Panc1 (cell line): Measurements from ENCODE around the gene USP31. TPM values are rescaled to one million over a fixed set of nuclear protein-coding genes. Genes with fewer than 3 reads are reported as not detected.

ENCODE experiments used
- ATAC-seq: fragments of 200-7000 bp; cut with Tn5 transposase; 2 replicates; pipeline ENCODE4 v1.9.1; 2020; ENCODE audit warnings: mild to moderate bottlenecking, moderate library complexity
- BruUV-seq: library from RNA; stranded (reverse); fragments of 400-500 nt; replicated peaks from 2 replicates; lab custom pipeline; 2021; lab: Mats Ljungman, UMichigan
- CTCF ChIA-PET: fragments of 300-600 bp; sonication (Branson Sonifier 250); formaldehyde crosslinking; loops from one replicate; lab custom pipeline; 2022; ENCODE audit warnings: antibody characterized with exemption; lab: Charles Lee
- POLR2A ChIA-PET: fragments of 300-600 bp; sonication (Branson Sonifier 250); formaldehyde crosslinking; loops from one replicate; lab custom pipeline; 2022; ENCODE audit warnings: antibody characterized with exemption; lab: Charles Lee
- DNase-seq: peaks from one replicate; pipeline ENCODE4 v3.0.0-alpha.2; 2010; ENCODE audit warnings: low read depth, low spot score
- H3K27ac ChIP-seq: 2 replicates; pipeline ENCODE4 v1.5.1; 2011; ENCODE audit warnings: mild to moderate bottlenecking, low read length, inconsistent platforms
- H3K27me3 ChIP-seq: fragments of 200-500 bp; sonication (Bioruptor generic); 2 replicates; pipeline ENCODE4 v1.6.0; 2014; ENCODE audit warnings: low read length, inconsistent platforms; ENCODE audit not compliant: control insufficient read depth, insufficient read depth
- H3K36me3 ChIP-seq: fragments of 200-500 bp; sonication (Bioruptor generic); 2 replicates; pipeline ENCODE4 v1.5.1; 2014; ENCODE audit warnings: inconsistent platforms, mild to moderate bottlenecking, low read length, moderate library complexity; ENCODE audit not compliant: control insufficient read depth, insufficient read depth
- H3K4me1 ChIP-seq: 2 replicates; pipeline ENCODE4 v1.5.1; 2011; ENCODE audit warnings: inconsistent platforms, mild to moderate bottlenecking, low read length, moderate library complexity; ENCODE audit not compliant: control insufficient read depth, insufficient read depth
- H3K4me3 ChIP-seq, 2 experiments: 2 replicates each; pipeline ENCODE4 v1.5.1; 2011 to 2012; ENCODE audit warnings: low read depth in 2 of 2, low read length in 2 of 2, mild to moderate bottlenecking in 2 of 2, inconsistent platforms in 1 of 2, moderate library complexity in 1 of 2
- H3K9me3 ChIP-seq: fragments of 200-500 bp; sonication (Bioruptor generic); 2 replicates; pipeline ENCODE4 v1.5.1; 2014; ENCODE audit warnings: low read depth, mild to moderate bottlenecking, inconsistent platforms, low read length, moderate library complexity; ENCODE audit not compliant: control insufficient read depth, insufficient read depth
- CTCF ChIP-seq: fragments of 450-650 bp; IDR thresholded peaks from 2 replicates; pipeline ENCODE4 v1.5.1; 2017; ENCODE audit warnings: mild to moderate bottlenecking
- POLR2AphosphoS5 ChIP-seq: IDR thresholded peaks from 2 replicates; pipeline ENCODE4 v1.6.1; 2012; ENCODE audit warnings: mild to moderate bottlenecking, low read depth, low read length, moderate library complexity
- REST ChIP-seq, 2 experiments: IDR thresholded peaks; 2 replicates each; pipeline ENCODE4 v1.6.1; 2011 to 2012; ENCODE audit warnings: low read depth in 2 of 2, control low read depth in 1 of 2, low read length in 1 of 2, mild to moderate bottlenecking in 1 of 2, moderate library complexity in 1 of 2; ENCODE audit not compliant: insufficient read depth in 1 of 2
- SIN3A ChIP-seq: IDR thresholded peaks from 2 replicates; pipeline ENCODE4 v1.6.1; 2012; ENCODE audit warnings: low read depth, mild to moderate bottlenecking, low read length, moderate library complexity, borderline replicate concordance; ENCODE audit not compliant: insufficient read depth
- TCF7L2 ChIP-seq: IDR thresholded peaks from 2 replicates; pipeline ENCODE4 v1.6.1; 2011; ENCODE audit warnings: mild to moderate bottlenecking, low read depth, low read length, inconsistent platforms
- in situ Hi-C: cut with HindIII; loops from 2 replicates; pipeline ENCODE4 v1.10.0; 2016; ENCODE audit warnings: low sequenced_read_pairs, low pct_unique_long_range_greater_than_20kb
- intact Hi-C: fragments of 100-400 bp; cut with micrococcal nuclease; formaldehyde crosslinking; loops from one replicate; pipeline ENCODE4 v1.10.0; 2022; ENCODE audit not compliant: unreplicated experiment
- total RNA-seq: library from RNA; stranded (reverse); gene quantifications from one replicate; pipeline ENCODE4 v1.2.1, GENCODE V29; 2021; ENCODE audit not compliant: unreplicated experiment

USP31 gene
- total RNA-seq, 1 experiment from 2014 or later, result 27.2 TPM

GRCh38 chr16:23055481-23055880 lies 93.8 kb downstream of the USP31 start:
- ChIA-PET CTCF (no interaction called here), POLR2A (no interaction called here)
- intact Hi-C loops, result no loop called here
- Histone ChIP-seq H3K27ac (no peak overlapping the region), H3K4me3 (no peak overlapping the region), H3K4me1 (no peaks in the 10 kb centered on the region), H3K27me3 (peaks cover 20% of the 10 kb centered on the region; the same call in 1 of the 2 replicates), H3K9me3 (no peaks in the 10 kb centered on the region), H3K36me3 (no peaks in the 10 kb centered on the region)
- BruUV-seq, result no TSS peak
- no peak for ATAC-seq
- no peak for TF ChIP-seq POLR2AphosphoS5
- no peak for TF ChIP-seq SIN3A
- no peak for TF ChIP-seq REST (IDR thresholded peaks at IDR 0.05; ENCODE audit: insufficient read depth in 1 of 2, low read depth in 2 of 2, low read length in 1 of 2)
- no peak for TF ChIP-seq CTCF
- TF ChIP-seq TCF7L2, result no peak
- no peak for DNase-seq
- in situ Hi-C loops, result no loop called here

GRCh38 chr16:23052908-23053580 lies 96.2 kb downstream of the USP31 start:
- no peaks in the 10 kb centered on the region for H3K36me3 ChIP-seq
- H3K27ac ChIP-seq, result no peak overlapping the region
- BruUV-seq, result no TSS peak
- no peaks in the 10 kb centered on the region for H3K4me1 ChIP-seq
- no peak for DNase-seq
- ChIA-PET POLR2A (no interaction called here), CTCF (interaction anchor here (0.6 kb wide), 1 partner anchor 432 kb away, joined by 9 read pairs; no protein-coding TSS in a partner anchor)
- peaks cover 27% of the 10 kb centered on the region for H3K27me3 ChIP-seq
- in situ Hi-C loops (no loop called here), intact Hi-C loops (no loop called here)
- H3K4me3 ChIP-seq, result no peak overlapping the region
- H3K9me3 ChIP-seq, result no peaks in the 10 kb centered on the region
- no peak for ATAC-seq
- no peak for TF ChIP-seq POLR2AphosphoS5
- TF ChIP-seq TCF7L2, result no peak
- no peak for TF ChIP-seq CTCF
- TF ChIP-seq SIN3A, result no peak
- no peak for TF ChIP-seq REST (IDR thresholded peaks at IDR 0.05; ENCODE audit: insufficient read depth in 1 of 2, low read depth in 2 of 2, low read length in 1 of 2)
